ENCODE data around the gene KIAA1958.
A peak's percentile ranks its signal among the peaks of the same experiment; 100 is the strongest.

DNA sequence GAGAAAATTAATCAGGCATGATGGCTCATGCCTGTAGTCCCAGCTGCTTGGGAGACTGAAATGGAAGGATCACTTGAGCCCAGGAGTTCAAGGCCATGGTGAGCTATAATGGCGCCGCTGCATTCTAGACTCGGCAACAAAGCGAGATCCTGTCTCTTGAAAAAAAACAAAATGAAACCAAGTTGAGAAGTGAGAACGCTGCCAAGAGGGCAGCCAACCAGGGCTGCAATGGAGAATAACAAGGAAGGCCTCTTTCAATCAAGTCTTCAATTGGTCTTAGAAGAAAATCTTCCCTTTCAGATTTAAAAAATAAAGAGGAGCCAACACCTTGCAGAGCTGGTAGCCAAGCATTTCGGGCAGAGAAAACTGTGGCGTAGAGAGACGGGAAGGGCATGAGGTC, 14.7 kb downstream of the KIAA1958 start:
- TF ChIP-seq, protein P1, sequence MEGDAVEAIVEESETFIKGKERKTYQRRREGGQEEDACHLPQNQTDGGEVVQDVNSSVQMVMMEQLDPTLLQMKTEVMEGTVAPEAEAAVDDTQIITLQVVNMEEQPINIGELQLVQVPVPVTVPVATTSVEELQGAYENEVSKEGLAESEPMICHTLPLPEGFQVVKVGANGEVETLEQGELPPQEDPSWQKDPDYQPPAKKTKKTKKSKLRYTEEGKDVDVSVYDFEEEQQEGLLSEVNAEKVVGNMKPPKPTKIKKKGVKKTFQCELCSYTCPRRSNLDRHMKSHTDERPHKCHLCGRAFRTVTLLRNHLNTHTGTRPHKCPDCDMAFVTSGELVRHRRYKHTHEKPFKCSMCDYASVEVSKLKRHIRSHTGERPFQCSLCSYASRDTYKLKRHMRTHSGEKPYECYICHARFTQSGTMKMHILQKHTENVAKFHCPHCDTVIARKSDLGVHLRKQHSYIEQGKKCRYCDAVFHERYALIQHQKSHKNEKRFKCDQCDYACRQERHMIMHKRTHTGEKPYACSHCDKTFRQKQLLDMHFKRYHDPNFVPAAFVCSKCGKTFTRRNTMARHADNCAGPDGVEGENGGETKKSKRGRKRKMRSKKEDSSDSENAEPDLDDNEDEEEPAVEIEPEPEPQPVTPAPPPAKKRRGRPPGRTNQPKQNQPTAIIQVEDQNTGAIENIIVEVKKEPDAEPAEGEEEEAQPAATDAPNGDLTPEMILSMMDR (IDR thresholded peaks at IDR 0.05; ENCODE audit: low read depth, low read length, missing input control) = no peak
- TF ChIP-seq SP1 (IDR thresholded peaks at IDR 0.05) (no peak), GABPA (IDR thresholded peaks at IDR 0.05 in 1 of 2, conservative IDR thresholded peaks at IDR 0.05 in 1 of 2) (no peak), RAD21 (IDR thresholded peaks at IDR 0.05) (no peak), NR2F2 (IDR thresholded peaks at IDR 0.05) (no peak), JUND (IDR thresholded peaks at IDR 0.05) (no peak), HNF4A (conservative IDR thresholded peaks at IDR 0.05) (no peak), YY1 (IDR thresholded peaks at IDR 0.05) (peak; percentile 43), HNF4G (IDR thresholded peaks at IDR 0.05) (no peak)
- TF ChIP-seq, protein P2, sequence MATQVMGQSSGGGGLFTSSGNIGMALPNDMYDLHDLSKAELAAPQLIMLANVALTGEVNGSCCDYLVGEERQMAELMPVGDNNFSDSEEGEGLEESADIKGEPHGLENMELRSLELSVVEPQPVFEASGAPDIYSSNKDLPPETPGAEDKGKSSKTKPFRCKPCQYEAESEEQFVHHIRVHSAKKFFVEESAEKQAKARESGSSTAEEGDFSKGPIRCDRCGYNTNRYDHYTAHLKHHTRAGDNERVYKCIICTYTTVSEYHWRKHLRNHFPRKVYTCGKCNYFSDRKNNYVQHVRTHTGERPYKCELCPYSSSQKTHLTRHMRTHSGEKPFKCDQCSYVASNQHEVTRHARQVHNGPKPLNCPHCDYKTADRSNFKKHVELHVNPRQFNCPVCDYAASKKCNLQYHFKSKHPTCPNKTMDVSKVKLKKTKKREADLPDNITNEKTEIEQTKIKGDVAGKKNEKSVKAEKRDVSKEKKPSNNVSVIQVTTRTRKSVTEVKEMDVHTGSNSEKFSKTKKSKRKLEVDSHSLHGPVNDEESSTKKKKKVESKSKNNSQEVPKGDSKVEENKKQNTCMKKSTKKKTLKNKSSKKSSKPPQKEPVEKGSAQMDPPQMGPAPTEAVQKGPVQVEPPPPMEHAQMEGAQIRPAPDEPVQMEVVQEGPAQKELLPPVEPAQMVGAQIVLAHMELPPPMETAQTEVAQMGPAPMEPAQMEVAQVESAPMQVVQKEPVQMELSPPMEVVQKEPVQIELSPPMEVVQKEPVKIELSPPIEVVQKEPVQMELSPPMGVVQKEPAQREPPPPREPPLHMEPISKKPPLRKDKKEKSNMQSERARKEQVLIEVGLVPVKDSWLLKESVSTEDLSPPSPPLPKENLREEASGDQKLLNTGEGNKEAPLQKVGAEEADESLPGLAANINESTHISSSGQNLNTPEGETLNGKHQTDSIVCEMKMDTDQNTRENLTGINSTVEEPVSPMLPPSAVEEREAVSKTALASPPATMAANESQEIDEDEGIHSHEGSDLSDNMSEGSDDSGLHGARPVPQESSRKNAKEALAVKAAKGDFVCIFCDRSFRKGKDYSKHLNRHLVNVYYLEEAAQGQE (IDR thresholded peaks at IDR 0.05) = no peak
- TF ChIP-seq, protein P3, sequence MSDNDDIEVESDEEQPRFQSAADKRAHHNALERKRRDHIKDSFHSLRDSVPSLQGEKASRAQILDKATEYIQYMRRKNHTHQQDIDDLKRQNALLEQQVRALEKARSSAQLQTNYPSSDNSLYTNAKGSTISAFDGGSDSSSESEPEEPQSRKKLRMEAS (IDR thresholded peaks at IDR 0.05) = no peak
- TF ChIP-seq, protein P4, sequence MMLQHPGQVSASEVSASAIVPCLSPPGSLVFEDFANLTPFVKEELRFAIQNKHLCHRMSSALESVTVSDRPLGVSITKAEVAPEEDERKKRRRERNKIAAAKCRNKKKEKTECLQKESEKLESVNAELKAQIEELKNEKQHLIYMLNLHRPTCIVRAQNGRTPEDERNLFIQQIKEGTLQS (IDR thresholded peaks at IDR 0.05) = no peak

Measured in liver (tissue), 3 donors.